Measurements from ENCODE around the gene PLCB2.

PLCB2 gene, protein sequence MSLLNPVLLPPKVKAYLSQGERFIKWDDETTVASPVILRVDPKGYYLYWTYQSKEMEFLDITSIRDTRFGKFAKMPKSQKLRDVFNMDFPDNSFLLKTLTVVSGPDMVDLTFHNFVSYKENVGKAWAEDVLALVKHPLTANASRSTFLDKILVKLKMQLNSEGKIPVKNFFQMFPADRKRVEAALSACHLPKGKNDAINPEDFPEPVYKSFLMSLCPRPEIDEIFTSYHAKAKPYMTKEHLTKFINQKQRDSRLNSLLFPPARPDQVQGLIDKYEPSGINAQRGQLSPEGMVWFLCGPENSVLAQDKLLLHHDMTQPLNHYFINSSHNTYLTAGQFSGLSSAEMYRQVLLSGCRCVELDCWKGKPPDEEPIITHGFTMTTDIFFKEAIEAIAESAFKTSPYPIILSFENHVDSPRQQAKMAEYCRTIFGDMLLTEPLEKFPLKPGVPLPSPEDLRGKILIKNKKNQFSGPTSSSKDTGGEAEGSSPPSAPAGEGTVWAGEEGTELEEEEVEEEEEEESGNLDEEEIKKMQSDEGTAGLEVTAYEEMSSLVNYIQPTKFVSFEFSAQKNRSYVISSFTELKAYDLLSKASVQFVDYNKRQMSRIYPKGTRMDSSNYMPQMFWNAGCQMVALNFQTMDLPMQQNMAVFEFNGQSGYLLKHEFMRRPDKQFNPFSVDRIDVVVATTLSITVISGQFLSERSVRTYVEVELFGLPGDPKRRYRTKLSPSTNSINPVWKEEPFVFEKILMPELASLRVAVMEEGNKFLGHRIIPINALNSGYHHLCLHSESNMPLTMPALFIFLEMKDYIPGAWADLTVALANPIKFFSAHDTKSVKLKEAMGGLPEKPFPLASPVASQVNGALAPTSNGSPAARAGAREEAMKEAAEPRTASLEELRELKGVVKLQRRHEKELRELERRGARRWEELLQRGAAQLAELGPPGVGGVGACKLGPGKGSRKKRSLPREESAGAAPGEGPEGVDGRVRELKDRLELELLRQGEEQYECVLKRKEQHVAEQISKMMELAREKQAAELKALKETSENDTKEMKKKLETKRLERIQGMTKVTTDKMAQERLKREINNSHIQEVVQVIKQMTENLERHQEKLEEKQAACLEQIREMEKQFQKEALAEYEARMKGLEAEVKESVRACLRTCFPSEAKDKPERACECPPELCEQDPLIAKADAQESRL

DNA sequence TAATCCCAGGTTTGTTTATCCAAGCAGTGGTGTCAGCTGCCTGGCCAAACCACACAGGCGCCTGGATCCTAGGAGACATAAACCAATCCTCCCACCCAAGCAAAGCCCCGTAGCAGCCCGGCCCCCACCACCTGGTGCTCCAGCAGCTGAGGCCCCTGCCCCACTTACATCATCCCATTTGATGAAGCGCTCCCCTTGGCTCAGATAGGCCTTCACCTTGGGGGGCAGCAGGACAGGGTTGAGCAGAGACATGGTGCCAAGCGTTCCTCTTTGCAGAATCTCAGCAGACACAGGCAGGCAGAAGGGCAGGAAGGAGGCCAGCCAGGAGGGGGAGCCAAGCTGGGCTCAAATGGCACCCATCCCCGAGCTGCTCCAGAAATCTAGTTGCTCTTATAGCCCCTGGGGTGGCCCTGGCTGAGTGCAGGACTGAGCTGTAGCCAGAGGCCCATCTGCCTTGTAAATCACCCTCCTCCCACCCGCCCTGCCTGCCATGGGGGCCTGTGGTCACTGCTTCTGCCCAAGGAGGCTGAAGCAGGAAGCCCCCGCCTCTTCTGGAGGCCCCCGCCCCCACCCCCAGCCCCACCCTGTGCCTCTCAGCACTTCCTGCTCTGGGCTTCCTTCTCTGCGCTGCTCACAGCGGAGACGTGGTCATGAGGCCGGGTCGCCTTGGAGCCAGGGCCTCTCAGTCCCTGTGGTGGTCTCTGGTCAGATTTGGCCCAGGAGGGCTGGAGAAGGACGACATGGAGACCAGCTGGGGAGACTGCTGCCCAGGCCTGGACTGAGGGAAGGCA is at the start of gene PLCB2:
TSS of gene PLCB2 (minus strand) at position 515 of the 791 bp plus-strand sequence. CDS start at position 252, 263 bp downstream.
- Histone ChIP-seq H3K4me3 (ENCODE audit: low read depth in 1 of 2, low read length in 1 of 2) (peak within 1 kb of the TSS; percentile 87 to 88), H3K9me3 (no peaks in the 10 kb centered on the region), H3K27me3 (no peaks in the 10 kb centered on the region), H3K36me3 (peaks cover 24% of the 10 kb centered on the region), H3K27ac (peak within 1 kb of the TSS; percentile 98), H3K4me1 (ENCODE audit: control insufficient read depth in 1 of 2, insufficient read depth in 1 of 2, low read depth in 1 of 2, low read length in 1 of 2) (peaks cover 59 to 60% of the 10 kb centered on the region in 2 experiments)
- TF ChIP-seq, protein P1, sequence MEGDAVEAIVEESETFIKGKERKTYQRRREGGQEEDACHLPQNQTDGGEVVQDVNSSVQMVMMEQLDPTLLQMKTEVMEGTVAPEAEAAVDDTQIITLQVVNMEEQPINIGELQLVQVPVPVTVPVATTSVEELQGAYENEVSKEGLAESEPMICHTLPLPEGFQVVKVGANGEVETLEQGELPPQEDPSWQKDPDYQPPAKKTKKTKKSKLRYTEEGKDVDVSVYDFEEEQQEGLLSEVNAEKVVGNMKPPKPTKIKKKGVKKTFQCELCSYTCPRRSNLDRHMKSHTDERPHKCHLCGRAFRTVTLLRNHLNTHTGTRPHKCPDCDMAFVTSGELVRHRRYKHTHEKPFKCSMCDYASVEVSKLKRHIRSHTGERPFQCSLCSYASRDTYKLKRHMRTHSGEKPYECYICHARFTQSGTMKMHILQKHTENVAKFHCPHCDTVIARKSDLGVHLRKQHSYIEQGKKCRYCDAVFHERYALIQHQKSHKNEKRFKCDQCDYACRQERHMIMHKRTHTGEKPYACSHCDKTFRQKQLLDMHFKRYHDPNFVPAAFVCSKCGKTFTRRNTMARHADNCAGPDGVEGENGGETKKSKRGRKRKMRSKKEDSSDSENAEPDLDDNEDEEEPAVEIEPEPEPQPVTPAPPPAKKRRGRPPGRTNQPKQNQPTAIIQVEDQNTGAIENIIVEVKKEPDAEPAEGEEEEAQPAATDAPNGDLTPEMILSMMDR (IDR thresholded peaks at IDR 0.05), result peak; percentile 52

DNA sequence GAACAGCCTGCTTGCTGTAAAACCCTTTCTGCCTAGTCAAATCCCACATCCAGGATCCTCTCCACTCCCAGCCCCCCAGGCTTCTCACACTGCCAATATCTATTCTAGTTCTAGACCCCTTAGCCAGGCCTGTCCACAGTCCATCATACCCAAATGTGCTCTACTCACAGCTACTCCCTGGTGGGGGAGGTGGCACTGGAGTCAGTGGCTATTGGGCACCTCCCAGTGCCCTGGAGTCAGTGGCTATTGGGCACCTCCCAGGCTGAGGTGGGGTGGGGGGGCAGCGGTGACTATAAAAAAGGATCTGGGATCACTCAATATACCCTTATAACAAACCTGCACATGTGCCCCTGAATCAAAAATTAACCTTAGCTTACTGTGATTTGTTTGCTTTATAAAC is 49.5 kb upstream of the PLCB2 start:
- Histone ChIP-seq H3K4me3 (ENCODE audit: low read depth in 1 of 2, low read length in 1 of 2) (peak overlapping the region in 1 of 2 experiments; percentile 78), H3K4me1 (ENCODE audit: control insufficient read depth in 1 of 2, insufficient read depth in 1 of 2, low read depth in 1 of 2, low read length in 1 of 2) (peaks cover 13 to 18% of the 10 kb centered on the region in 2 experiments), H3K27ac (no peak overlapping the region), H3K9me3 (no peaks in the 10 kb centered on the region), H3K27me3 (peaks cover 11% of the 10 kb centered on the region), H3K36me3 (peaks cover 7% of the 10 kb centered on the region)
- TF ChIP-seq, protein P1 (IDR thresholded peaks at IDR 0.05), result no peak

DNA sequence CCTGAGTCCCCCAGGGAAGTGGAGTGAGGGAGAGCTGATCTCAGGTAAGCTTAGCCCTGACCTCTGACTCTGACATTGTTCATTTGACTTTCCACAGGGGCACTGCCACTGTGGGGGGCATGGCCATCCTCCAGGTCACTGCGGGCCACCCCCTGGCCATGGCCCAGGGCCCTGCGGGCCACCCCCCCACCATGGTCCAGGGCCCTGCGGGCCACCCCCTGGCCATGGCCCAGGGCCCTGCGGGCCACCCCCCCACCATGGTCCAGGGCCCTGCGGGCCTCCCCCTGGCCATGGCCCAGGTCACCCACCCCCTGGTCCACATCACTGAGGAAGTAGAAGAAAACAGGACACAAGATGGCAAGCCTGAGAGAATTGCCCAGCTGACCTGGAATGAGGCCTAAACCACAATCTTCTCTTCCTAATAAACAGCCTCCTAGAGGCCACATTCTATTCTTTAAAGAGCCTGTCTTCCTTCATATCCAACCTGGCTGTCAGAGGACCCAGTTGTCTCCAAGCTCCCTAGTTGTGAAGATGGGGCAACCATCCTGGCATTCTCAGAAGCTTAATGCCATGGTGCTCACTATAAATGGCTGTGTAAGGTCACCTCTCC is 48.3 kb upstream of the PLCB2 start:
- Histone ChIP-seq H3K36me3 (peaks cover 3% of the 10 kb centered on the region), H3K27me3 (peaks cover 11% of the 10 kb centered on the region), H3K4me3 (ENCODE audit: low read depth in 1 of 2, low read length in 1 of 2) (no peak overlapping the region), H3K4me1 (ENCODE audit: control insufficient read depth in 1 of 2, insufficient read depth in 1 of 2, low read depth in 1 of 2, low read length in 1 of 2) (peaks cover 13 to 18% of the 10 kb centered on the region in 2 experiments), H3K9me3 (no peaks in the 10 kb centered on the region), H3K27ac (no peak overlapping the region)
- TF ChIP-seq, protein P1 (IDR thresholded peaks at IDR 0.05), result no peak

DNA sequence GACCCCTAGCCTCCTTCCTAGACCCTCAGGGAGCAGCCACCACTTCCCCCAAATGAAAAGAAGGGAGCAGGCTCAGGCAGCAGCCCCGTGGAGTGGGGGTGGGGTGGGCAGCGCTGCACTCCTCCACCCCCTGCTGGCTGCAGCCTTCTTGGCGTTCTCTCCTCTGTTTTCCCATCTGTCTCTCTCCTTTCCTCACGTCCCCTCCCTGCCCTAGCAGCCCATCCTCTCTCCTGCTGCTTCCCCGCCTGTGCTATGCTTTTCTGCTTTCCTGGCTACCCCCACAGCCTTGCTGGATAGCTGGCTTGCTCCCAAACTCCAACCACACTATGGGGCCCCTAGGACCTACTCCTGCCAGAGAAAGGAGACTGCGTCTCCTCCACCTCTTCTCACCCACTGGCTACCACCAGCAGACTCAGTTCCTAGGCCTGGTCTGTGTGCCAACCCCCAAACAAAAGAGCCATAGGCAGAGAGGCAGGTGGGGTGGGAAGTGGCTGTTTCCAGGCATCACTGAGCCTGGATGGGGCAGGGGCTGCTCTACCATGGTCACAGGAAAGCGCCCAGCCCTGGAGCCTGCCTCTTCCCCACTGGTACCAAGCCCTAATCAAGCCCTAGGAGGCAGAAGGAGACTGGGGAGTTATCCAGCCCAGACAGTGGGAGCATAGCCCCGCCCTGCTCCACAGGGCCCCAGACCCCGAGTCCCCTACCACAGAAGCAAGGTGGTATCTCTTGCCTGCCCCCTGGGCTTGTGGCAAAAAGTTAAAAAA is 46.9 kb upstream of the PLCB2 start:
- no peak overlapping the region for H3K27ac ChIP-seq
- H3K4me1 ChIP-seq (ENCODE audit: control insufficient read depth in 1 of 2, insufficient read depth in 1 of 2, low read depth in 1 of 2, low read length in 1 of 2), result peaks cover 13 to 18% of the 10 kb centered on the region in 2 experiments
- H3K9me3 ChIP-seq, result no peaks in the 10 kb centered on the region
- H3K36me3 ChIP-seq, result no peaks in the 10 kb centered on the region
- peaks cover 11% of the 10 kb centered on the region for H3K27me3 ChIP-seq
- TF ChIP-seq, protein P1 (IDR thresholded peaks at IDR 0.05), result no peak
- no peak overlapping the region for H3K4me3 ChIP-seq (ENCODE audit: low read depth in 1 of 2, low read length in 1 of 2)
